Heart right ventricle (tissue), 16 donors: Measurements from ENCODE around the gene PHKB. TPM values are rescaled to one million over a fixed set of nuclear protein-coding genes. Genes with fewer than 3 reads are reported as not detected.

Experiments used
- ATAC-seq, 8 donors: fragments of 200-7000 bp; cut with Tn5 transposase; one replicate each; pipeline ENCODE4 v1.9.1; 2020; ENCODE audit warnings: mild to moderate bottlenecking in 8 of 8, moderate library complexity in 8 of 8, moderate number of reproducible peaks in 1 of 8
- DNase-seq, 2 donors: peaks; one replicate each; pipeline ENCODE4 v3.0.0-alpha.2; 2020
- H3K27ac ChIP-seq, 10 donors: fragments of 200-600 bp; sonication (generic) in 2 of 10; one replicate each; pipeline versions ENCODE4 v1.5.0 to v1.8.0; 2020 to 2022; ENCODE audit warnings: mild to moderate bottlenecking in 3 of 10
- H3K27me3 ChIP-seq, 7 donors: fragments of 200-600 bp; one replicate each; pipeline ENCODE4 v1.8.0; 2021 to 2022; ENCODE audit warnings: mild to moderate bottlenecking in 2 of 7
- H3K36me3 ChIP-seq, 9 donors: fragments of 200-600 bp; sonication (generic) in 1 of 9; one replicate each; pipeline versions ENCODE4 v1.5.0 to v1.8.0; 2020 to 2022; ENCODE audit warnings: mild to moderate bottlenecking in 2 of 9
- H3K4me1 ChIP-seq, 9 donors: fragments of 200-600 bp; sonication (generic) in 1 of 9; one replicate each; pipeline versions ENCODE4 v1.5.0 to v1.8.0; 2020 to 2022; ENCODE audit warnings: mild to moderate bottlenecking in 4 of 9
- H3K4me3 ChIP-seq, 10 donors: fragments of 200-600 bp; sonication (generic) in 2 of 10; one replicate each; pipeline versions ENCODE4 v1.5.0 to v1.8.0; 2020 to 2022; ENCODE audit warnings: mild to moderate bottlenecking in 7 of 10, moderate library complexity in 2 of 10
- H3K9me3 ChIP-seq, 11 donors: fragments of 200-600 bp in 10 of 11; sonication (generic) in 2 of 11; one replicate each; pipeline versions ENCODE4 v1.5.0 to v1.8.0; 2013 to 2022; ENCODE audit warnings: mild to moderate bottlenecking in 2 of 11, control low read depth in 1 of 11, moderate library complexity in 1 of 11
- WGBS, 2 donors: extraction: QIAGEN DNeasy Blood & Tissue Kit; methylation state at CpG; one replicate each; pipeline ENCODE4 v1.1.7; 2013; ENCODE audit warnings: inconsistent platforms in 1 of 2; 5-methylcytosine and 5-hydroxymethylcytosine counted together
- intact Hi-C, 10 donors: fragments of 100-400 bp; cut with DNase I; formaldehyde crosslinking; loops; one replicate each; pipeline versions ENCODE4 v1.11.1 to v1.14.2; 2022
- polyA plus RNA-seq, 2 donors: library from polyadenylated mRNA; stranded (reverse); fragments of 200-250 nt; gene quantifications; one replicate each; pipeline ENCODE4 v1.2.3, GENCODE V29; 2013
- total RNA-seq, 10 donors: library from RNA; stranded (reverse); fragmentation: NEBNext Ultra II Directional in 3 of 10; extraction: Animal tissue kit (Norgen Biotek cat#: 25700) in 3 of 10; gene quantifications; one replicate each; pipeline versions ENCODE4 v1.2.1 to v1.2.4, GENCODE V29; 2021 to 2023
- TF ChIP-seq, protein P1 (sequence below), 9 donors: fragments of 200-600 bp; sonication (generic) in 2 of 9; IDR thresholded peaks; one replicate each; pipeline versions ENCODE4 v1.5.0 to v1.8.0; 2021 to 2022; ENCODE audit warnings: antibody characterized with exemption in 9 of 9, mild to moderate bottlenecking in 5 of 9, moderate library complexity in 1 of 9
- donor health status: Arrhythmogenic right ventricular cardiomyopathy.
- donor health status: ischemic (EF 13 %, LVEDD 7.1; RV severe dilation, severe dysfunction).
- donor health status: healthy with polysubstance abuse.
- donor health status: DM: no; HTN: yes; CAD: no.
- donor health status: DM: no; HTN: no; CAD: no.
- donor health status: ischemic (EF 25% LVEDD 6.9; RV normal size, moderate dysfunction).
- donor health status: ischemic (EF 25% LVEDD 5.7; RV mildly dilated, moderate dysfunction).
- donor health status: healthy.
- donor health status: DM: yes; HTN: yes; CAD: no.
- donor health status: Ischemic cardiomyopathy.
- donor health status: ischemic (EF 35%, LVEDD 5.7; RV mildly dilated, moderate dysfunction).
- donor health status: nonischemic (EF 11% LVEDD 7.7; RV severe dilation, severe dysfunction).
- donor health status: DM: yes; HTN: yes; CAD: no.
- donor health status: PGD.
- donor health status: ischemic (EF 29% LVEDD 5.4; RV normal size, mild dysfunction).
- donor health status: nonischemic (EF 23%, LVEDD 6.1; RV moderate dilation, normal function).

The PHKB gene
- total and polyA plus RNA-seq, 12 donors, result 16.9 to 76.6 (median 63.6) TPM

- peaks cover 0 to 23% (median 15%) of the 10 kb centered on the region in 9 donors for H3K4me1 ChIP-seq
- 97 to 99% methylated on average over 4 of the region's 4 CpGs for WGBS, 2 donors
- no peaks in the 10 kb centered on the region for H3K9me3 ChIP-seq
- no peaks in the 10 kb centered on the region for H3K27me3 ChIP-seq
- intact Hi-C loops, result no loop called here
- DNase-seq, result no peak
- TF ChIP-seq, protein P1, sequence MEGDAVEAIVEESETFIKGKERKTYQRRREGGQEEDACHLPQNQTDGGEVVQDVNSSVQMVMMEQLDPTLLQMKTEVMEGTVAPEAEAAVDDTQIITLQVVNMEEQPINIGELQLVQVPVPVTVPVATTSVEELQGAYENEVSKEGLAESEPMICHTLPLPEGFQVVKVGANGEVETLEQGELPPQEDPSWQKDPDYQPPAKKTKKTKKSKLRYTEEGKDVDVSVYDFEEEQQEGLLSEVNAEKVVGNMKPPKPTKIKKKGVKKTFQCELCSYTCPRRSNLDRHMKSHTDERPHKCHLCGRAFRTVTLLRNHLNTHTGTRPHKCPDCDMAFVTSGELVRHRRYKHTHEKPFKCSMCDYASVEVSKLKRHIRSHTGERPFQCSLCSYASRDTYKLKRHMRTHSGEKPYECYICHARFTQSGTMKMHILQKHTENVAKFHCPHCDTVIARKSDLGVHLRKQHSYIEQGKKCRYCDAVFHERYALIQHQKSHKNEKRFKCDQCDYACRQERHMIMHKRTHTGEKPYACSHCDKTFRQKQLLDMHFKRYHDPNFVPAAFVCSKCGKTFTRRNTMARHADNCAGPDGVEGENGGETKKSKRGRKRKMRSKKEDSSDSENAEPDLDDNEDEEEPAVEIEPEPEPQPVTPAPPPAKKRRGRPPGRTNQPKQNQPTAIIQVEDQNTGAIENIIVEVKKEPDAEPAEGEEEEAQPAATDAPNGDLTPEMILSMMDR (IDR thresholded peaks at IDR 0.05), result no peak
- ATAC-seq, result no peak
- peaks cover 0 to 70% (median 26%) of the 10 kb centered on the region in 9 donors for H3K36me3 ChIP-seq
- no peak overlapping the region for H3K27ac ChIP-seq
- no peak overlapping the region for H3K4me3 ChIP-seq
These were observed 185.8 kb downstream of the PHKB start for GRCh38 chr16:47646914-47647313.

DNA sequence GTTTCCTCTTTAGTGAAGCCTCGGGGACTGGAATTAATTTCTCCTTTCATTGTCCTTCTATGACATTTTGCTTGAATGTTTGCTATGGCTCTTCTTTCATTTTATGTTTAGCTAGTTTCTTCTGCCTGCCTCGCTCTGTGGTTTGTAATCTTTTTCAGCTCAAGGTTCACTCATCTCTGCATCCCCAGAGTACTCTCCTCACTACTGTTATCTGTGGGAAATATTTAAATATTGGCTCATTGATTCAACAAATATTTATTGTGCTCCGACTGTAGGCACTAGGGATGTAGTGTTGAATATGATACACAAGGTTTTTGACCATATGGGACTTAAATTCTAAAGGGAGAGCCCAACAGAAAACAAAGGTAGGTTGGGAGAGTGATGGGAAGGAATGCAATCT lies 195.9 kb downstream of the PHKB start:
- Histone ChIP-seq H3K9me3 (no peaks in the 10 kb centered on the region), H3K4me1 (no peaks in the 10 kb centered on the region), H3K27me3 (no peaks in the 10 kb centered on the region), H3K36me3 (peaks cover 0 to 96% (median 23%) of the 10 kb centered on the region in 9 donors), H3K4me3 (no peak overlapping the region), H3K27ac (no peak overlapping the region)
- DNase-seq (no peak), ATAC-seq (no peak)
- 94 to 98% methylated on average over 3 of the region's 3 CpGs for WGBS, 2 donors
- TF ChIP-seq, protein P1 (IDR thresholded peaks at IDR 0.05), result no peak
- intact Hi-C loops, result no loop called here

DNA sequence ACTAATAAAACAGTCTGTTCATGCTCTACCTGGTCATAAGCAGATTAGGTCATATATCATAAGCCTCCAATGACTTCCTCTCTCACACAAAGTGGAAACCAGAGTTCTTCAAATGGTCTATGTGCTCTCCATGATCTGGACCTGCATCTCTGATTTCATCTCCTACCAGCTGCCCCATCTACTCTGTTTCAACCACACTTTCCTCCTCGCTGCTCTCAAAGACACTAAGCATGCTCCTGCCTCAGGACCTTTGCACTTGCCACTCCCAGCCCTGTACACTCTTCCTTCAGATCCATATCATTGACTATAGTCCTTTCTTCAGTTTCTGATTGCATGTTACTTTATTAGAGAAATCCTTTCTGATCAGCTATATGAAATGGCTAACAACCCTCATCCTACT lies 196.8 kb downstream of the PHKB start:
- TF ChIP-seq, protein P1 (IDR thresholded peaks at IDR 0.05), result no peak

DNA sequence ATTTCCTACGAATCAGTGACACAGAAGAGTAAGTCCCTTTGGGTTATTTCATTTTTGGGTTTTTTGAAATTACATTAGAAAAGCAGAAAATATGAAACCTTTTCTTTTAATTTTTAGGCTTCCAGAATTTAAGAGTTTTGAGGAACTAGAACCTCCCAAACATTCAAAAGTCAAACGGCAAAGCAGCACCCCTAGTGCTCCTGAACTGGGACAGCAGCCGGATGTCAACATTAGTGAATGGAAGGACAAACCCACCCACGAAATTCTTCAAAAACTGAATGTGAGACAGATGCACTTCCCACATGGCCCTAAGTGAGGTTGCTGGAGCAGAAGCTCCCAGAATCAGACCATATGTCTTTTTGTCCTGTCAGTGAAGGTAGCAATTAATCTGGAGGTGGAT lies 199.4 kb downstream of the PHKB start:
- no peaks in the 10 kb centered on the region for H3K27me3 ChIP-seq
- no peak for ATAC-seq
- WGBS, 2 donors, result 92 to 94% methylated on average over 4 of the region's 4 CpGs
- H3K9me3 ChIP-seq, result no peaks in the 10 kb centered on the region
- peaks cover 0 to 96% (median 18%) of the 10 kb centered on the region in 9 donors for H3K36me3 ChIP-seq
- H3K4me3 ChIP-seq, result no peak overlapping the region
- H3K27ac ChIP-seq, result no peak overlapping the region
- intact Hi-C loops, result no loop called here
- H3K4me1 ChIP-seq, result no peaks in the 10 kb centered on the region
- DNase-seq, result no peak
- TF ChIP-seq, protein P1 (IDR thresholded peaks at IDR 0.05), result no peak

More for the DNA sequence above, 196.8 kb downstream of the PHKB start:
- H3K4me3 ChIP-seq, result no peak overlapping the region
- intact Hi-C loops, result no loop called here
- H3K9me3 ChIP-seq, result no peaks in the 10 kb centered on the region
- H3K36me3 ChIP-seq, result peaks cover 0 to 96% (median 23%) of the 10 kb centered on the region in 9 donors
- H3K4me1 ChIP-seq, result no peaks in the 10 kb centered on the region
- no peak for ATAC-seq
- H3K27me3 ChIP-seq, result no peaks in the 10 kb centered on the region
- no peak overlapping the region for H3K27ac ChIP-seq
- WGBS, 2 donors, result 95 to 96% methylated on average over 1 of the region's 1 CpG
- no peak for DNase-seq
